GM12892 (cell line): ENCODE measurements around the gene CNOT6L.

Source experiments
- DNase-seq: peaks from one replicate; pipeline ENCODE4 v3.0.0; 2011; ENCODE audit not compliant: insufficient read length
- FAIRE-seq: peaks from 2 replicates; lab custom pipeline; 2011; peaks lifted over from hg19 to GRCh38; lab: Jason Lieb, UNC
- POLR2A ChIP-seq: IDR thresholded peaks from 2 replicates; pipeline ENCODE4 v1.6.1; 2011; ENCODE audit warnings: low read depth, low read length, control low read depth
- POLR2AphosphoS5 ChIP-seq: IDR thresholded peaks from 2 replicates; pipeline ENCODE4 v1.6.1; 2011; ENCODE audit warnings: low read depth, low read length, control low read depth
- TAF1 ChIP-seq: IDR thresholded peaks from 2 replicates; pipeline ENCODE4 v1.6.1; 2011; ENCODE audit warnings: low read depth, mild to moderate bottlenecking, control low read depth, low read length, borderline replicate concordance

The CNOT6L gene

GRCh38 chr4:77819843-77820648, 878 bp upstream of the CNOT6L start:
- TF ChIP-seq TAF1, result no peak
- TF ChIP-seq POLR2A, result peak; percentile 65; the same call in 1 of the 2 replicates
- peak; percentile 49; the same call in 1 of the 2 replicates for TF ChIP-seq POLR2AphosphoS5
- FAIRE-seq (peak; percentile 92), DNase-seq (peak; percentile 67)

GRCh38 chr4:77819404-77819842, 255 bp upstream of the CNOT6L start:
- FAIRE-seq (no peak), DNase-seq (peak; percentile 28)

GRCh38 chr4:77818073-77818601, 1.0 kb downstream of the CNOT6L start:
- no peak for TF ChIP-seq POLR2A
- DNase-seq (peak; percentile 11), FAIRE-seq (peak; percentile 91)

More at GRCh38 chr4:77819404-77819842, 255 bp upstream of the CNOT6L start:
- TF ChIP-seq POLR2A, result no peak
- no peak for TF ChIP-seq POLR2AphosphoS5
- TF ChIP-seq TAF1, result no peak

- TF ChIP-seq POLR2A, result no peak
- no peak for TF ChIP-seq POLR2AphosphoS5
- peak; percentile 57 for FAIRE-seq
Measured at GRCh38 chr4:77817304-77818072, 1.7 kb downstream of the CNOT6L start.

GRCh38 chr4:77816546-77816945, 2.6 kb downstream of the CNOT6L start:
- no peak for FAIRE-seq
- no peak for TF ChIP-seq TAF1
- TF ChIP-seq POLR2AphosphoS5, result no peak
- no peak for TF ChIP-seq POLR2A
- no peak for DNase-seq

More at GRCh38 chr4:77817304-77818072, 1.7 kb downstream of the CNOT6L start:
- DNase-seq, result no peak

GRCh38 chr4:77815636-77816035, 3.5 kb downstream of the CNOT6L start:
- TF ChIP-seq TAF1, result no peak
- no peak for TF ChIP-seq POLR2A
- no peak for TF ChIP-seq POLR2AphosphoS5
- no peak for FAIRE-seq

GRCh38 chr4:77805840-77806239, 13.3 kb downstream of the CNOT6L start:
- FAIRE-seq (no peak), DNase-seq (no peak)
- TF ChIP-seq POLR2A (no peak), TAF1 (no peak), POLR2AphosphoS5 (no peak)

More at GRCh38 chr4:77815636-77816035, 3.5 kb downstream of the CNOT6L start:
- no peak for DNase-seq

GRCh38 chr4:77804471-77804870, 14.7 kb downstream of the CNOT6L start:
- TF ChIP-seq TAF1 (no peak), POLR2AphosphoS5 (no peak), POLR2A (no peak)
- FAIRE-seq (no peak), DNase-seq (no peak)

GRCh38 chr4:77802402-77802801, 16.8 kb downstream of the CNOT6L start:
- peak; percentile 9 for FAIRE-seq
- DNase-seq, result no peak
- no peak for TF ChIP-seq POLR2AphosphoS5
- TF ChIP-seq TAF1, result no peak
- TF ChIP-seq POLR2A, result no peak

- TF ChIP-seq POLR2A (no peak), POLR2AphosphoS5 (no peak), TAF1 (no peak)
- FAIRE-seq, result no peak
- DNase-seq, result no peak
Measured at GRCh38 chr4:77801260-77801608, 17.9 kb downstream of the CNOT6L start.

- DNase-seq (no peak), FAIRE-seq (no peak)
- no peak for TF ChIP-seq TAF1
- TF ChIP-seq POLR2AphosphoS5, result no peak
- TF ChIP-seq POLR2A, result no peak
Measured at GRCh38 chr4:77800483-77801259, 18.5 kb downstream of the CNOT6L start.
